WTC11 (cell line): Measurements from ENCODE around the gene ZDHHC22. TPM values are rescaled to one million over a fixed set of nuclear protein-coding genes. Genes with fewer than 3 reads are reported as not detected.

Experiments used
- ATAC-seq: fragments of 200-7000 bp; cut with Tn5 transposase; 2 replicates; pipeline ENCODE4 v1.10.0; 2021; ENCODE audit warnings: mild to moderate bottlenecking, moderate library complexity
- CTCF ChIA-PET: fragments of 300-600 bp; sonication (Branson Sonifier 250); formaldehyde crosslinking; loops from one replicate; lab custom pipeline; 2021; ENCODE audit warnings: antibody characterized with exemption; lab: Charles Lee
- POLR2A ChIA-PET: fragments of 350-600 bp; sonication (Branson Sonifier 250); formaldehyde crosslinking; loops from one replicate; lab custom pipeline; 2021; ENCODE audit warnings: antibody characterized with exemption; lab: Charles Lee
- DNase-seq: peaks from one replicate; pipeline ENCODE4 v3.0.0; 2021; ENCODE audit warnings: low spot score
- H3K27ac Mint-ChIP-seq: 2 replicates; pipeline ENCODE4 v1.8.0; 2021; ENCODE audit warnings: mixed read lengths
- H3K27me3 Mint-ChIP-seq: 2 replicates; pipeline ENCODE4 v1.8.0; 2021; ENCODE audit warnings: low read depth, mild to moderate bottlenecking, moderate library complexity, mixed read lengths
- H3K36me3 Mint-ChIP-seq: 2 replicates; pipeline ENCODE4 v1.8.0; 2021; ENCODE audit warnings: mixed read lengths
- H3K4me1 Mint-ChIP-seq: 2 replicates; pipeline ENCODE4 v1.8.0; 2022; ENCODE audit warnings: mixed read lengths
- H3K4me3 Mint-ChIP-seq: 2 replicates; pipeline ENCODE4 v1.8.0; 2021; ENCODE audit warnings: mild to moderate bottlenecking, moderate library complexity, mixed read lengths
- H3K9me3 Mint-ChIP-seq: 2 replicates; pipeline ENCODE4 v1.8.0; 2021; ENCODE audit warnings: mixed read lengths
- ELF4 ChIP-seq: sonication (generic); formaldehyde crosslinking; IDR thresholded peaks from 2 replicates; pipeline ENCODE4 v1.8.1; 2022; ENCODE audit warnings: low read depth, mild to moderate bottlenecking, moderate library complexity, missing genetic modification reagents
- EMX1 ChIP-seq: fragments of 250-450 bp; sonication (Bioruptor Pico); IDR thresholded peaks from 2 replicates; pipeline ENCODE4 v1.8.0; 2021; ENCODE audit warnings: mild to moderate bottlenecking
- HMGA2 ChIP-seq: fragments of 250-450 bp; sonication (Bioruptor Pico); IDR thresholded peaks from 2 replicates; pipeline ENCODE4 v1.4.0; 2021; ENCODE audit warnings: mild to moderate bottlenecking, moderate library complexity
- IRF2 ChIP-seq: sonication (generic); formaldehyde crosslinking; IDR thresholded peaks from 2 replicates; pipeline ENCODE4 v1.8.0; 2022; ENCODE audit warnings: low read depth, missing genetic modification reagents, borderline replicate concordance
- MYBL2 ChIP-seq: sonication (generic); formaldehyde crosslinking; IDR thresholded peaks from 2 replicates; pipeline ENCODE4 v1.8.1; 2023; ENCODE audit warnings: mild to moderate bottlenecking, moderate library complexity, missing genetic modification reagents
- NR2C2 ChIP-seq: sonication (generic); formaldehyde crosslinking; IDR thresholded peaks from 2 replicates; pipeline ENCODE4 v1.8.0; 2022; ENCODE audit warnings: mild to moderate bottlenecking, missing genetic modification reagents
- PRRX2 ChIP-seq: fragments of 250-450 bp; sonication (Bioruptor Pico); IDR thresholded peaks from 2 replicates; pipeline ENCODE4 v1.8.0; 2021; ENCODE audit warnings: mild to moderate bottlenecking
- SOX15 ChIP-seq: fragments of 250-450 bp; sonication (Bioruptor Pico); IDR thresholded peaks from 2 replicates; pipeline ENCODE4 v1.9.0; 2021; ENCODE audit warnings: mild to moderate bottlenecking
- total RNA-seq: library from RNA; stranded (reverse); gene quantifications from 3 replicates; pipeline ENCODE4 v1.2.3, GENCODE V29; 2021
- TF ChIP-seq, protein P1 (sequence below): sonication (generic); formaldehyde crosslinking; IDR thresholded peaks from 2 replicates; pipeline ENCODE4 v1.8.0; 2022; ENCODE audit warnings: mild to moderate bottlenecking, missing genetic modification reagents
- TF ChIP-seq, protein P2 (sequence below): sonication (generic); formaldehyde crosslinking; IDR thresholded peaks from 2 replicates; pipeline ENCODE4 v1.8.0; 2022; ENCODE audit warnings: mild to moderate bottlenecking, missing genetic modification reagents
- TF ChIP-seq, protein P3 (sequence below): sonication (generic); formaldehyde crosslinking; IDR thresholded peaks from 2 replicates; pipeline ENCODE4 v1.8.0; 2022; ENCODE audit warnings: missing genetic modification reagents
- TF ChIP-seq, protein P4 (sequence below): fragments of 250-450 bp; sonication (Bioruptor Pico); conservative IDR thresholded peaks from 2 replicates; pipeline ENCODE4 v1.9.0; 2021; ENCODE audit warnings: mild to moderate bottlenecking
- TF ChIP-seq, protein P5 (sequence below): sonication (generic); formaldehyde crosslinking; IDR thresholded peaks from 2 replicates; pipeline ENCODE4 v1.8.1; 2023; ENCODE audit warnings: mild to moderate bottlenecking, missing genetic modification reagents
- TF ChIP-seq, protein P6 (sequence below): fragments of 250-450 bp; sonication (Bioruptor Pico); IDR thresholded peaks from 2 replicates; pipeline ENCODE4 v2.1.2; 2022; ENCODE audit warnings: mild to moderate bottlenecking, moderate library complexity

Gene ZDHHC22
- total RNA-seq, 1 experiment from 2014 or later, result 47.7 TPM

DNA sequence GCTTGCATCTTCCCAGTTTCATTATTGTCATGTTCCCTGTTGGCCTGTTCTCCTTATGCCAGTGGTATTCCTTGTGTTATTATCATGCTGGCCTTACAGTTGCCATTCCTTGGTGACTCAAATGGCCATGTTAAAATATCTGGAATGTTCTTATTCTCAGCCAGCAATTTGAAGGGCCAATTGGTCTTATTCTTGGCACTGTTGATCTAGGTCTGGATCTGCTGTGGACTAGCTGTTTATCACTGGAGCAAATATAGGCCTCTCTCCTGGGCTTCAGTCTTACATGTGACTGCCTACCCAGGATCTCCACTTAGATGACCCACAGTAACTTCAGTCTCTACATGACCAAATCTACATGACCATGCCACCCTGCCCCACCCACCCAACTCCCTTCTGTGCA lies 38.1 kb downstream of the ZDHHC22 start:
- no peaks in the 10 kb centered on the region for H3K27me3 Mint-ChIP-seq
- DNase-seq, result no peak
- TF ChIP-seq, protein P1, sequence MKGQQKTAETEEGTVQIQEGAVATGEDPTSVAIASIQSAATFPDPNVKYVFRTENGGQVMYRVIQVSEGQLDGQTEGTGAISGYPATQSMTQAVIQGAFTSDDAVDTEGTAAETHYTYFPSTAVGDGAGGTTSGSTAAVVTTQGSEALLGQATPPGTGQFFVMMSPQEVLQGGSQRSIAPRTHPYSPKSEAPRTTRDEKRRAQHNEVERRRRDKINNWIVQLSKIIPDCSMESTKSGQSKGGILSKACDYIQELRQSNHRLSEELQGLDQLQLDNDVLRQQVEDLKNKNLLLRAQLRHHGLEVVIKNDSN (CRISPR knock-in tag), result no peak
- TF ChIP-seq SOX15 (no peak), IRF2 (no peak), HMGA2 (CRISPR knock-in tag) (no peak), PRRX2 (no peak)
- TF ChIP-seq, protein P2, sequence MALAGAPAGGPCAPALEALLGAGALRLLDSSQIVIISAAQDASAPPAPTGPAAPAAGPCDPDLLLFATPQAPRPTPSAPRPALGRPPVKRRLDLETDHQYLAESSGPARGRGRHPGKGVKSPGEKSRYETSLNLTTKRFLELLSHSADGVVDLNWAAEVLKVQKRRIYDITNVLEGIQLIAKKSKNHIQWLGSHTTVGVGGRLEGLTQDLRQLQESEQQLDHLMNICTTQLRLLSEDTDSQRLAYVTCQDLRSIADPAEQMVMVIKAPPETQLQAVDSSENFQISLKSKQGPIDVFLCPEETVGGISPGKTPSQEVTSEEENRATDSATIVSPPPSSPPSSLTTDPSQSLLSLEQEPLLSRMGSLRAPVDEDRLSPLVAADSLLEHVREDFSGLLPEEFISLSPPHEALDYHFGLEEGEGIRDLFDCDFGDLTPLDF, result no peak
- POLR2A ChIA-PET, result no interaction called here
- H3K36me3 Mint-ChIP-seq, result peaks cover 18% of the 10 kb centered on the region
- no peak overlapping the region for H3K4me3 Mint-ChIP-seq
- H3K9me3 Mint-ChIP-seq, result no peaks in the 10 kb centered on the region
- peaks cover 67% of the 10 kb centered on the region for H3K4me1 Mint-ChIP-seq
- CTCF ChIA-PET, result interaction anchor here (4.2 kb wide), 1 partner anchor 20 kb away, joined by 22 read pairs; no protein-coding TSS in a partner anchor
- no peak for ATAC-seq
- no peak overlapping the region for H3K27ac Mint-ChIP-seq

DNA sequence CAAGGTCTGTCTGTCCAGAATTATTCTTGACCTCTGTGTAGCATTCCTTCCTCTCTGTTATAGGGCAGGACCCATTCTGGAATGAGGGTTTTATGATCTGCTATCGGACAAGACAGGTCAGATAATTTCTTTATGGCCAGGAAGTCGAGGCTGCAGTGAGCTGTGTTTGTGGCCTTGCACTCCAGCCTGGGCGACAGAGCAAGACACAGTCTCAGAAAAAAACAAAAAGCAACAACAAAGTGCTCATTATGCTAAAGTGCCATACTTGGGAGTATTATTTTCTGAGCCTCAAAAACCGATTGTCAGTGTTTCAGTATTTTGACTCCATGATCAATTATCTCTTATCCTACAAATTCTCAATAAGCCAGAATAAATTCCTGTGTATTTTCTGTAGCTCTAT lies 39.4 kb downstream of the ZDHHC22 start:
- Mint-ChIP-seq H3K4me3 (no peak overlapping the region), H3K4me1 (peaks cover 62% of the 10 kb centered on the region), H3K36me3 (peaks cover 8% of the 10 kb centered on the region), H3K27ac (no peak overlapping the region; the same call in 1 of the 2 replicates), H3K27me3 (no peaks in the 10 kb centered on the region), H3K9me3 (no peaks in the 10 kb centered on the region)
- POLR2A ChIA-PET, result no interaction called here
- CTCF ChIA-PET, result interaction anchor here (0.7 to 1.0 kb wide), 2 partner anchors 31 to 189 kb away, joined by 3 to 5 read pairs; no protein-coding TSS in a partner anchor
- TF ChIP-seq, protein P3, sequence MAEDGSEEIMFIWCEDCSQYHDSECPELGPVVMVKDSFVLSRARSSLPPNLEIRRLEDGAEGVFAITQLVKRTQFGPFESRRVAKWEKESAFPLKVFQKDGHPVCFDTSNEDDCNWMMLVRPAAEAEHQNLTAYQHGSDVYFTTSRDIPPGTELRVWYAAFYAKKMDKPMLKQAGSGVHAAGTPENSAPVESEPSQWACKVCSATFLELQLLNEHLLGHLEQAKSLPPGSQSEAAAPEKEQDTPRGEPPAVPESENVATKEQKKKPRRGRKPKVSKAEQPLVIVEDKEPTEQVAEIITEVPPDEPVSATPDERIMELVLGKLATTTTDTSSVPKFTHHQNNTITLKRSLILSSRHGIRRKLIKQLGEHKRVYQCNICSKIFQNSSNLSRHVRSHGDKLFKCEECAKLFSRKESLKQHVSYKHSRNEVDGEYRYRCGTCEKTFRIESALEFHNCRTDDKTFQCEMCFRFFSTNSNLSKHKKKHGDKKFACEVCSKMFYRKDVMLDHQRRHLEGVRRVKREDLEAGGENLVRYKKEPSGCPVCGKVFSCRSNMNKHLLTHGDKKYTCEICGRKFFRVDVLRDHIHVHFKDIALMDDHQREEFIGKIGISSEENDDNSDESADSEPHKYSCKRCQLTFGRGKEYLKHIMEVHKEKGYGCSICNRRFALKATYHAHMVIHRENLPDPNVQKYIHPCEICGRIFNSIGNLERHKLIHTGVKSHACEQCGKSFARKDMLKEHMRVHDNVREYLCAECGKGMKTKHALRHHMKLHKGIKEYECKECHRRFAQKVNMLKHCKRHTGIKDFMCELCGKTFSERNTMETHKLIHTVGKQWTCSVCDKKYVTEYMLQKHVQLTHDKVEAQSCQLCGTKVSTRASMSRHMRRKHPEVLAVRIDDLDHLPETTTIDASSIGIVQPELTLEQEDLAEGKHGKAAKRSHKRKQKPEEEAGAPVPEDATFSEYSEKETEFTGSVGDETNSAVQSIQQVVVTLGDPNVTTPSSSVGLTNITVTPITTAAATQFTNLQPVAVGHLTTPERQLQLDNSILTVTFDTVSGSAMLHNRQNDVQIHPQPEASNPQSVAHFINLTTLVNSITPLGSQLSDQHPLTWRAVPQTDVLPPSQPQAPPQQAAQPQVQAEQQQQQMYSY (CRISPR knock-in tag), result no peak
- no peak for TF ChIP-seq ELF4 (CRISPR knock-in tag)
- TF ChIP-seq, protein P4, sequence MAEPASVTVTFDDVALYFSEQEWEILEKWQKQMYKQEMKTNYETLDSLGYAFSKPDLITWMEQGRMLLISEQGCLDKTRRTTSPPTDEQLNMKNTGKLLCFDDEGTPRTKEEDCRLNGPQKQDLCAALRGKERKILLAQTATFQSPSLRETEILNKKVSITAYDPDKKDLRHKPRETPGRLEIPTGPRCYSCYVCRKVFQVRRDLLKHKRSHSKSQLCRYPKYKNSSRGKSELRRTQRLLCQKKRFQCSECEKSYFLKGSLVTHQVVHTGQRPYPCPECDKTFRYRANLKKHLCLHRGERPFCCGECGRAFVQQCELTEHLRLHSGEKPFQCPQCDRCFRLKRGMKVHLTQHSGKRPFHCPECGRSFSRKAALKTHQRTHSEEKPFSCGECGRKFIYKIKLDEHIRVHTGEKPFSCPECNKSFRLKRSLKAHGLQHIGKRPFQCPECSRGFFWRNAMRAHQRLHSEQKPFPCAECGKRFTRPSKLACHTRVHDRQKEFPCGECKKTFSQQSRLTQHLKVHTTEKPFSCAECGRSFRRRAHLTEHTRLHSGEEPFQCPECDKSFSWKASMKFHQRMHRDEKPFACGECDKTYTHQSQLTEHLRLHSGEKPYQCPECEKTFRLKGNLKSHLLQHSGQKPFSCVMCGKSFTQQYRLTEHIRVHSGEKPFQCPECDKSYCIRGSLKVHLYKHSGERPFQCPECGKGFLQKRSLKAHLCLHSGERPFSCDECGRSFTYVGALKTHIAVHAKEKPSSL (CRISPR knock-in tag), result no peak
- TF ChIP-seq, protein P5, sequence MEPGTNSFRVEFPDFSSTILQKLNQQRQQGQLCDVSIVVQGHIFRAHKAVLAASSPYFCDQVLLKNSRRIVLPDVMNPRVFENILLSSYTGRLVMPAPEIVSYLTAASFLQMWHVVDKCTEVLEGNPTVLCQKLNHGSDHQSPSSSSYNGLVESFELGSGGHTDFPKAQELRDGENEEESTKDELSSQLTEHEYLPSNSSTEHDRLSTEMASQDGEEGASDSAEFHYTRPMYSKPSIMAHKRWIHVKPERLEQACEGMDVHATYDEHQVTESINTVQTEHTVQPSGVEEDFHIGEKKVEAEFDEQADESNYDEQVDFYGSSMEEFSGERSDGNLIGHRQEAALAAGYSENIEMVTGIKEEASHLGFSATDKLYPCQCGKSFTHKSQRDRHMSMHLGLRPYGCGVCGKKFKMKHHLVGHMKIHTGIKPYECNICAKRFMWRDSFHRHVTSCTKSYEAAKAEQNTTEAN (CRISPR knock-in tag), result no peak
- TF ChIP-seq, protein P6, sequence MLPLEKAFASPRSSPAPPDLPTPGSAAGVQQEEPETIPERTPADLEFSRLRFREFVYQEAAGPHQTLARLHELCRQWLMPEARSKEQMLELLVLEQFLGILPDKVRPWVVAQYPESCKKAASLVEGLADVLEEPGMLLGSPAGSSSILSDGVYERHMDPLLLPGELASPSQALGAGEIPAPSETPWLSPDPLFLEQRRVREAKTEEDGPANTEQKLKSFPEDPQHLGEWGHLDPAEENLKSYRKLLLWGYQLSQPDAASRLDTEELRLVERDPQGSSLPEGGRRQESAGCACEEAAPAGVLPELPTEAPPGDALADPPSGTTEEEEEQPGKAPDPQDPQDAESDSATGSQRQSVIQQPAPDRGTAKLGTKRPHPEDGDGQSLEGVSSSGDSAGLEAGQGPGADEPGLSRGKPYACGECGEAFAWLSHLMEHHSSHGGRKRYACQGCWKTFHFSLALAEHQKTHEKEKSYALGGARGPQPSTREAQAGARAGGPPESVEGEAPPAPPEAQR (CRISPR knock-in tag), result no peak
- no peak for TF ChIP-seq EMX1 (CRISPR knock-in tag)
- TF ChIP-seq MYBL2, result no peak
- no peak for TF ChIP-seq NR2C2 (CRISPR knock-in tag)
- DNase-seq (no peak), ATAC-seq (no peak)
